ENCODE results near the gene ING4. TPM values are rescaled to one million over a fixed set of nuclear protein-coding genes. Genes with fewer than 3 reads are reported as not detected.
A peak's percentile ranks its signal among the peaks of the same experiment; 100 is the strongest.

The ING4 gene
- total and polyA plus RNA-seq, 4 donors, result 13.9 to 18.1 (median 15.2) TPM

GRCh38 chr12:6701078-6701768, 38.3 kb upstream of the ING4 start:
- WGBS, result 33% methylated on average over 13 of the region's 13 CpGs
- Histone ChIP-seq H3K9ac (ENCODE audit: low read depth in 1 of 2, low read length in 2 of 2) (no peak overlapping the region), H3K27me3 (ENCODE audit: control insufficient read depth in 4 of 4, insufficient read depth in 4 of 4, low read length in 3 of 4) (peaks cover 0 to 32% (median 13%) of the 10 kb centered on the region in 4 donors)

DNA sequence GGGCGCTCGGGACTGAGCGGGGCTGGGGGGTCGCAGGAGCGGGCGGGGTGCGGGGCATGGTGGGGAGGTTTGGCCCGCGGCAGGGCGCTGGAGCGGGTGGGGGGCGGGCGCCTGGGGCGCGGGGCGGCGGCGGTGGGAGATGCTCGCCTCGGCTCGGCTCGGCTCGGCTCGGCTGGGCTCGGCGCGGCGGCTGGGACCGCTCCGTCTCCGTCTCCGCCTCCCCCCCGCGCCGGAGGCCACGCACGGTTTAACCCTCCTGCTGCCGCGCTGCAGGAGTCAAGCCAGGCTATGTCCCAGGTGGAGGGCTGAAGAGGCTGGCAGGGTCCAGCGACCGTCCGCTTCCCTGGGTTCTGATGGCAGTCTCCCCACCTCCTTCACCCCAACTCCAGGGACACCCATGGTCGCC, 37.7 kb upstream of the ING4 start, which contains the start of gene PIANP:
Gene PIANP, minus strand, starts transcription at position 170 of the 406 bp plus-strand sequence. CDS start 2,754 bp downstream, outside the sequence.
- Histone ChIP-seq H3K9me3 (ENCODE audit: control insufficient read depth in 4 of 4, low read length in 3 of 4) (no peaks in the 10 kb centered on the region), H3K9ac (ENCODE audit: low read depth in 1 of 2, low read length in 2 of 2) (no peak within 1 kb of the TSS), H3K4me1 (ENCODE audit: control insufficient read depth in 4 of 4, insufficient read depth in 4 of 4, low read length in 3 of 4) (peaks cover 3 to 10% (median 5%) of the 10 kb centered on the region in 4 donors), H3K27ac (ENCODE audit: low read depth in 1 of 2, low read length in 2 of 2) (no peak within 1 kb of the TSS), H3K36me3 (ENCODE audit: control insufficient read depth in 4 of 4, insufficient read depth in 3 of 4, low read depth in 1 of 4, low read length in 3 of 4) (no peaks in the 10 kb centered on the region), H3K4me3 (ENCODE audit: low read depth in 1 of 3, low read length in 3 of 3) (peak within 1 kb of the TSS in 1 of 3 donors; percentile 35), H3K27me3 (ENCODE audit: control insufficient read depth in 4 of 4, insufficient read depth in 4 of 4, low read length in 3 of 4) (peaks cover 0 to 32% (median 13%) of the 10 kb centered on the region in 4 donors)
- no peak for DNase-seq (ENCODE audit: low spot score)
- WGBS, result 3% methylated on average over 43 of the region's 43 CpGs
- TF ChIP-seq REST (IDR thresholded peaks at IDR 0.05), result no peak
- TF ChIP-seq, protein P1, sequence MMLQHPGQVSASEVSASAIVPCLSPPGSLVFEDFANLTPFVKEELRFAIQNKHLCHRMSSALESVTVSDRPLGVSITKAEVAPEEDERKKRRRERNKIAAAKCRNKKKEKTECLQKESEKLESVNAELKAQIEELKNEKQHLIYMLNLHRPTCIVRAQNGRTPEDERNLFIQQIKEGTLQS (IDR thresholded peaks at IDR 0.05), result no peak
- TF ChIP-seq EGR1 (IDR thresholded peaks at IDR 0.05; ENCODE audit: low read depth in 2 of 2), result no peak
- TF ChIP-seq JUND (IDR thresholded peaks at IDR 0.05), result no peak
- no peak for TF ChIP-seq HNF4A (conservative IDR thresholded peaks at IDR 0.05)
- TF ChIP-seq YY1 (IDR thresholded peaks at IDR 0.05), result no peak
- TF ChIP-seq SP1 (IDR thresholded peaks at IDR 0.05), result no peak
- no peak for TF ChIP-seq NR2F2 (IDR thresholded peaks at IDR 0.05)

More at GRCh38 chr12:6701078-6701768, 38.3 kb upstream of the ING4 start:
- no peaks in the 10 kb centered on the region for H3K36me3 ChIP-seq (ENCODE audit: control insufficient read depth in 4 of 4, insufficient read depth in 3 of 4, low read depth in 1 of 4, low read length in 3 of 4)
- no peak for TF ChIP-seq ZBTB33 (IDR thresholded peaks at IDR 0.05)
- no peak for DNase-seq (ENCODE audit: low spot score)
- peaks cover 3 to 10% (median 5%) of the 10 kb centered on the region in 4 donors for H3K4me1 ChIP-seq (ENCODE audit: control insufficient read depth in 4 of 4, insufficient read depth in 4 of 4, low read length in 3 of 4)
- no peak overlapping the region for H3K4me3 ChIP-seq (ENCODE audit: low read depth in 1 of 3, low read length in 3 of 3)
- H3K9me3 ChIP-seq (ENCODE audit: control insufficient read depth in 4 of 4, low read length in 3 of 4), result no peaks in the 10 kb centered on the region
- no peak overlapping the region for H3K27ac ChIP-seq (ENCODE audit: low read depth in 1 of 2, low read length in 2 of 2)

- Histone ChIP-seq H3K9ac (ENCODE audit: low read depth in 1 of 2, low read length in 2 of 2) (no peak overlapping the region), H3K4me3 (ENCODE audit: low read depth in 1 of 3, low read length in 3 of 3) (peak overlapping the region in 1 of 3 donors; percentile 35), H3K36me3 (ENCODE audit: control insufficient read depth in 4 of 4, insufficient read depth in 3 of 4, low read depth in 1 of 4, low read length in 3 of 4) (no peaks in the 10 kb centered on the region), H3K27me3 (ENCODE audit: control insufficient read depth in 4 of 4, insufficient read depth in 4 of 4, low read length in 3 of 4) (peaks cover 0 to 32% (median 13%) of the 10 kb centered on the region in 4 donors), H3K9me3 (ENCODE audit: control insufficient read depth in 4 of 4, low read length in 3 of 4) (no peaks in the 10 kb centered on the region), H3K27ac (ENCODE audit: low read depth in 1 of 2, low read length in 2 of 2) (no peak overlapping the region), H3K4me1 (ENCODE audit: control insufficient read depth in 4 of 4, insufficient read depth in 4 of 4, low read length in 3 of 4) (peaks cover 3 to 10% (median 5%) of the 10 kb centered on the region in 4 donors)
- 2% methylated on average over 65 of the region's 65 CpGs for WGBS
- no peak for DNase-seq (ENCODE audit: low spot score)
- TF ChIP-seq JUND (IDR thresholded peaks at IDR 0.05), result no peak
- TF ChIP-seq CTCF (IDR thresholded peaks at IDR 0.05; ENCODE audit: low read depth, low read length, missing input control), result no peak
- TF ChIP-seq HNF4G (IDR thresholded peaks at IDR 0.05), result no peak
- TF ChIP-seq, protein P1 (IDR thresholded peaks at IDR 0.05), result no peak
- no peak for TF ChIP-seq REST (IDR thresholded peaks at IDR 0.05)
- TF ChIP-seq RAD21 (IDR thresholded peaks at IDR 0.05), result no peak
These were observed 37.2 kb upstream of the ING4 start for GRCh38 chr12:6699989-6700645.

All from liver (tissue), 9 donors.